ENCODE results near the gene KDM2A.
A peak's percentile ranks its signal among the peaks of the same experiment; 100 is the strongest.

Gene KDM2A

DNA sequence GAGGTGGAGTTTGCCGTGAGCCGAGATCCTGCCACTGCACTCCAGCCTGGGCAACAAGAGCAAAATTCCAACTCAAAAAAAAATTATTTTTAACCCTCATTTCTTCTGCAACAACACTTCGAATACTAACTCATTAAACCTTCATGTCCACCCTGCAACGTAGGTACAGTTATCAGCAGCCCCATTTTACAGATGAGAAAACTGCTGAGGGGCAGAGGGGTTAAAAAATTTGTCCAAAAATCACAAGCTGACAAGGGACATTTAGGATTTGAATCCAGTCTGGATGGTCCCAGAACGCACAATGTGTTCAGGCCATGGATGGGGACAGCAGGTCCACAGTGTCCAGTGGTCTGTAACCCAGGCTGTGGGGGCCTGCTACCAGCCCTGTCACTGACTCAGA lies 33.4 kb upstream of the KDM2A start:
- TF ChIP-seq POLR2AphosphoS5 (IDR thresholded peaks at IDR 0.05; ENCODE audit: low read depth, low read length) (no peak), POU2F2 (IDR thresholded peaks at IDR 0.05; ENCODE audit: low read depth, low read length) (no peak), POLR2A (IDR thresholded peaks at IDR 0.05; ENCODE audit: low read depth, low read length) (no peak)
- DNase-seq (ENCODE audit: insufficient read length, low spot score) (no peak), FAIRE-seq (no peak)

DNA sequence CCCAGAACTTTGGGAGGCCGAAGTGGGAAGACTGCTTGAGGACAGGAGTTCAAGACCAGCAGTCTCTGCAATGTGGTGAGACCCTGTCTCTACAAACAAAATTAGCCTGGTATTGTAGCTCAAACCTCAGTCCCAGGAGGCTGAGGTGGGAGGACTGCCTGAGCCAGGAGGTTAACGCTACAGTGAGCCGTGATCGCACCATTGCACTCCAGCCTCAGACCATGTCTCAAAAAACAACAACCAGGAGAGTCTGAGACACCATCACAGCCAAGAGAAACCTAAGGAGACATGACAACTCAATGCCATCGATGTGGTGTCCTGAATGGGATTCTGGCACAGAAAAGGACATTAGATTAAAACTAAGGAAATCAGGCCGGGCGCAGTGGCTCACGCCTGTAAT lies 28.3 kb upstream of the KDM2A start:
- no peak for DNase-seq (ENCODE audit: insufficient read length, low spot score)
- TF ChIP-seq POU2F2 (IDR thresholded peaks at IDR 0.05; ENCODE audit: low read depth, low read length) (no peak), POLR2AphosphoS5 (IDR thresholded peaks at IDR 0.05; ENCODE audit: low read depth, low read length) (no peak), SPI1 (IDR thresholded peaks at IDR 0.05; ENCODE audit: low read depth, low read length) (no peak)
- no peak for FAIRE-seq

DNA sequence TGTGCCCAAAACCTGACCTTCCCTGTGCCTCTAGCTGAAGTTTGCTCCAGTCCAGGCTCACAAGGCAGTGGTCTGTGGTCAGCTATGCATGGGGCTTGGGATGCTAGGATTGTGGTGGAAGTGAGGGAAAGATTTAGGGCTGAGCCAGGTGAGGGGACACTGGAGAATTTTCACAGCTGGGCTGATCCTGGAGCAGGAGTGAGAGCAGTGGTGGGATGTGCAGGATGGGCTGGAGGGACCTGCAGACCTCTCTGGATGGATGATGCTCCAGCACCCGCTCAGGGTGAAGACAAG lies 23.9 kb upstream of the KDM2A start:
- TF ChIP-seq SPI1 (IDR thresholded peaks at IDR 0.05; ENCODE audit: low read depth, low read length) (no peak), TAF1 (IDR thresholded peaks at IDR 0.05; ENCODE audit: low read depth, low read length) (no peak), PAX5 (IDR thresholded peaks at IDR 0.05; ENCODE audit: insufficient read depth, low read length, severe bottlenecking) (no peak), POLR2A (IDR thresholded peaks at IDR 0.05; ENCODE audit: low read depth, low read length) (no peak), POLR2AphosphoS5 (IDR thresholded peaks at IDR 0.05; ENCODE audit: low read depth, low read length) (no peak), POU2F2 (IDR thresholded peaks at IDR 0.05; ENCODE audit: low read depth, low read length) (no peak)
- FAIRE-seq (no peak), DNase-seq (ENCODE audit: insufficient read length, low spot score) (no peak)

DNA sequence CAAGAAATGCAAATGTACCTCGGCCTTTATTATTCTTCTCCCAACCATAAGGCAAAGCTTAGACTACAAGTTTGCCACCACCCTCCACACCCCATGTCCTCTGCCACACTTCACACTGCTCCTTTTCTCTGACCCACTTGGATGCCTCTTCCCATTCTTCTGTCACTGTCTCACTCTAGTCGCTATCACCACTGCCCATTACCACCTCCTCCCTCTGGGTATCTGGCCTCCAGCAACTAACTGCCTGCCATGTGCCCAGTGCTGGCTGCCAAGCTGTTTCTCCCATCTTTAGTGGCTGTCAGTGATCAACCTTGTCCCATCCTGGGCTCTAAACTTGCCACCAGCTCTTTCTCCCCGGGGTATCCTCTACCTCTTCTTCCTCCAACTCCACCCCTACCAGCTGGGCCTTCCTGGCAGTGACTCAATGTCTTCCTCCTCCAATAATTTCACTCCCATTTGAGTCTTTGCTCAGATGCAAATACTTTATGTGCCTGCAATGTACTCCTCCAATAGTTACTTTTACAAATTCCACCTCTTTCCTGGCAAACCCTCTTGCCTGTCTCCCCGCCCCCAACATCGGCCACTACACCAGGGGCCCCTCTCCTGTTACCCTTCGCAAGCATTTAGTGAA lies 20.1 kb upstream of the KDM2A start:
- no peak for TF ChIP-seq SPI1 (IDR thresholded peaks at IDR 0.05; ENCODE audit: low read depth, low read length)
- TF ChIP-seq POLR2AphosphoS5 (IDR thresholded peaks at IDR 0.05; ENCODE audit: low read depth, low read length): no peak
- TF ChIP-seq TAF1 (IDR thresholded peaks at IDR 0.05; ENCODE audit: low read depth, low read length): no peak
- TF ChIP-seq POLR2A (IDR thresholded peaks at IDR 0.05; ENCODE audit: low read depth, low read length): no peak
- TF ChIP-seq PAX5 (IDR thresholded peaks at IDR 0.05; ENCODE audit: insufficient read depth, low read length, severe bottlenecking): no peak
- TF ChIP-seq POU2F2 (IDR thresholded peaks at IDR 0.05; ENCODE audit: low read depth, low read length): no peak
- DNase-seq (ENCODE audit: insufficient read length, low spot score): no peak
- peak; percentile 9 for FAIRE-seq

DNA sequence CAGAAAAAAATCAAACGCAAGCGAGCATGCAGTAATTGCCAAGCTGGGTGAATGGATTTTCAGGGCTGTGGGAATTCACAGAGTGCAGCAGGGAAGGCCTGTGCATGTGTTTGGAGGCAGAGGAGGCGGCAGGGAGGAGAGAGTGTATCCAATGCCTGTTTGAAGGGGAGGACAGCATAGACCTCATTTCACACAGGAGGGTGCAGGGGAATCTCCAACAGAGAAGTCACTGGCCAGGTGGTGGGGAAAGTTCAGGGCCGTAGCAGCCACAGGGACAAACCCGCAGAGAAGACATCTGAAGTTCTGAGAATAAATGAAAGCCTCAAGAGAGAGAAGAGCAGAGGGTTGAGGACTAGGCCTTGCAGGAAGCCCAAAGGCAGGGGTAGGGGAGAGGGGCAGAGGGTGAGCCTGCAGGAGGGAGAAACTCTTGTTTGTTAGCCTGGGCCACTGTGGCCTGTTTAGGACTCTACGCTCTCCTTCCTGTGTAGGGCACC lies 19.2 kb upstream of the KDM2A start:
- 0 out of 2 replicates have a peak, but pooled peaks have one; percentile 7 for TF ChIP-seq SPI1 (IDR thresholded peaks at IDR 0.05; ENCODE audit: low read depth, low read length)
- TF ChIP-seq TAF1 (IDR thresholded peaks at IDR 0.05; ENCODE audit: low read depth, low read length): no peak
- TF ChIP-seq POU2F2 (IDR thresholded peaks at IDR 0.05; ENCODE audit: low read depth, low read length): peak; percentile 56; the same call in 1 of the 2 replicates
- FAIRE-seq: peak; percentile 59
- DNase-seq (ENCODE audit: insufficient read length, low spot score): no peak

DNA sequence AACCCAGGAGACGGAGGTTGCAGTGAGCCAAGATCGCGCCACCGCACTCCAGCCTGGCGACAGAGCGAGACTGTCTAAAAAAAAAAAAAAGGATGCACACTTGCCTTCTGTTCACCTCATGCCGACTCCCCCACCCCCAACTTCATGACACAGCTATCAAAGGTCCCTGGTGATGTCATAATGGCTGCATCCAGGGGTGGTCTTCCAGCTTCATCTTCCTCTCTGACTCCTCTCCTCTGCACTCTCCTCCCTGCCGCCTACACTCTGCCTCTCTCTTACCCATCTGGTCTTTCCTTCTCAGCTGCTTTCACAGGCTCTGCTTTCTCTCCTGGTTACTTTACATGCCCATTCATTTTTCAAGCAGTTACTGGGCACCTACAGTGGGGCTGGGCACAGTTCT lies 16.4 kb upstream of the KDM2A start:
- TF ChIP-seq TAF1 (IDR thresholded peaks at IDR 0.05; ENCODE audit: low read depth, low read length) (no peak), PAX5 (IDR thresholded peaks at IDR 0.05; ENCODE audit: insufficient read depth, low read length, severe bottlenecking) (no peak), POLR2AphosphoS5 (IDR thresholded peaks at IDR 0.05; ENCODE audit: low read depth, low read length) (no peak), POU2F2 (IDR thresholded peaks at IDR 0.05; ENCODE audit: low read depth, low read length) (no peak), POLR2A (IDR thresholded peaks at IDR 0.05; ENCODE audit: low read depth, low read length) (no peak), SPI1 (IDR thresholded peaks at IDR 0.05; ENCODE audit: low read depth, low read length) (no peak)
- DNase-seq (ENCODE audit: insufficient read length, low spot score): no peak
- FAIRE-seq: no peak

DNA sequence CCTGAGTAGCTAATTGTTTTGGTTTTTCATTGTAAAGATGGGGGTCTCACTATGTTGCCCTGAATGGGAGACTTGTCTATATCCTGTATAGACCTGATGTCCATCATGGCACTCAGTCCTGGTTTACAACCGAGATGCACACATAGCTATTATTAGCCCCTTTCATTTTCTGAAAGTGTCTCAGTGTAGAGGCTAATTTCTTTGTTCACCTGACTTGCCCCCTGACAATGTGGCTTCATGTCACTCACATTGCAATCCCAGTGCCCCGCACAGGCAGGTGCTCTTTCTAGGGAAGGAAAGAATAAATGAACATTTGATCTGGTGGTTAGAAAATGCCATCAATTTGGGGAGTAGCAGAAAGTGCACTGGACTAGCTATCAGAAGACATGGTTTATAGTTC lies 13.1 kb upstream of the KDM2A start:
- peak; percentile 43 for FAIRE-seq
- DNase-seq (ENCODE audit: insufficient read length, low spot score): no peak
- TF ChIP-seq SPI1 (IDR thresholded peaks at IDR 0.05; ENCODE audit: low read depth, low read length) (no peak), TAF1 (IDR thresholded peaks at IDR 0.05; ENCODE audit: low read depth, low read length) (no peak), POU2F2 (IDR thresholded peaks at IDR 0.05; ENCODE audit: low read depth, low read length) (no peak), POLR2AphosphoS5 (IDR thresholded peaks at IDR 0.05; ENCODE audit: low read depth, low read length) (no peak), PAX5 (IDR thresholded peaks at IDR 0.05; ENCODE audit: insufficient read depth, low read length, severe bottlenecking) (no peak)

DNA sequence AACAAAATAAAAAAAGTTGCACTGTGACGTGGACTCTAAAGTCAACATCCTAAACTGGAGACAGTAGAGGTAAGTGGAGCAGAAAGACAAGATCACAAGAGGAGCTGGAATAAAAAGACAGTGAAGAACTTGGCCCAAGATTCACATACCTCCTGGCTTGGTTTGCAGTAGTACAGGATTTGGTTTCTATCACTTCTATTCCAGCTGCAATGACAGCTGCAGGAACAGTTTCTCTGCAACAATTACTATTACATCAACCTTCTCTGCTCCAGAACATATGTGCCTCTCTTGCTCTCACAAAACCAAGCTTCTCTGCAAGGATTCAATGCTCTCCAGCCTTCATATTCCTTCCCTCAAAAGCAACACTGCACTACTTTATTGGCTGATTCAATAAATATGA lies 7.8 kb upstream of the KDM2A start:
- no peak for FAIRE-seq
- DNase-seq (ENCODE audit: insufficient read length, low spot score): no peak
- TF ChIP-seq SPI1 (IDR thresholded peaks at IDR 0.05; ENCODE audit: low read depth, low read length): no peak
- no peak for TF ChIP-seq POLR2AphosphoS5 (IDR thresholded peaks at IDR 0.05; ENCODE audit: low read depth, low read length)
- TF ChIP-seq POLR2A (IDR thresholded peaks at IDR 0.05; ENCODE audit: low read depth, low read length): no peak
- TF ChIP-seq PAX5 (IDR thresholded peaks at IDR 0.05; ENCODE audit: insufficient read depth, low read length, severe bottlenecking): no peak
- TF ChIP-seq TAF1 (IDR thresholded peaks at IDR 0.05; ENCODE audit: low read depth, low read length): no peak
- no peak for TF ChIP-seq POU2F2 (IDR thresholded peaks at IDR 0.05; ENCODE audit: low read depth, low read length)

DNA sequence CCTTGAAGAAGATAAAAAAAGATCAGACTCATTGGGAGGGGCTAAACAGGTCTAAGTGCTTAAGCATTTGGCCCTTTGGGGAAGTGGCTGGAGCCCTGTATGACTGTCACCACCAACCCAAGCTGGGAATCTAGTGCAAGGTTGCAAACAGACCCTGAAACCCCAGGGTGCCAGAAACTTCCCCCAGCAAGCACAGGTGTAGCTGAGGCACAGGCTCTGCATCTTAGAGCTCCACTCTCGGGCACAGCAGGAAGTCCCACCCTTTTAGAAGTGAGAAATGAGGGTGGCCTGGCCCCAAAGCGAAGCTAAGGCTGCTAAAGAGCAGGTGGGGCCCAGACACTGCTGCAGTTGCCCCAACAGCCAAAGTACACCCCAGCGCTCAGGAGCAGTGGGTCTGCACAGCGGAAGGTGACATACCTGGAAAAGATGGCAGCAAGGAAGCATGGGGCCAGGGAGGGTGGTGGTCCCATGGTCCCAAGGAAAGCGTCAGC lies 5.8 kb upstream of the KDM2A start:
- peak; percentile 89 for TF ChIP-seq SPI1 (IDR thresholded peaks at IDR 0.05; ENCODE audit: low read depth, low read length)
- TF ChIP-seq POLR2AphosphoS5 (IDR thresholded peaks at IDR 0.05; ENCODE audit: low read depth, low read length): no peak
- DNase-seq (ENCODE audit: insufficient read length, low spot score): peak; percentile 53
- FAIRE-seq: peak; percentile 87

DNA sequence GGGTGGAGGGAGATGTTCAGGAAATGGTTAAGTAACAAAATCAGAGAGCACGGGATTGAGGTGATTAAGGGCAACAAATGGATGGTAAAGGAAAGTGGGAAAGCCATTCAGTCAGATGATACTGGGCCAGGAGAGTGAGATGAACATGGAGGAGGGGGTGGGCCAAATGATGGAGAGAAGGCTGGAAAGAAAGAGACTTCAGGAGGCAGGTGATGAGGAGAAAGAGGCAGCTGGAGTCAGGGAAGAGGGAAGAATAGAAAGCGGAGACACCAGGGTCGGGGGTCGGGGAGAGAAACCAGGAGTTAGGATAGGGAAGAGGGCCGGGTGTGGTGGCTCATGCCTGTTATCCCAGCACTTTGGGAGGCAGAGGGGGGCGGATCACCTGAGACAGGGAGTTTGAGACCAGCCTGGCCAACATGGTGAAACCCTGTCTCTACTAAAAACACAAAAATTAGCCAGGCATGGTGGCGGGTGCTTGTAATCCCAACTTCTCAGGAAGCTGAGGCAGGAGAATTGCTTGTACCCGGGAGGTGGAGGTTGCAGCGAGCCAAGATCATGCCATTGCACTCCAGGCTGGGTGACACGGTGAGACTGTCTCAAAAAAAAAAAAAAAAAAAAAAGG lies 4.7 kb upstream of the KDM2A start:
- no peak for FAIRE-seq
- DNase-seq (ENCODE audit: insufficient read length, low spot score): no peak
- TF ChIP-seq SPI1 (IDR thresholded peaks at IDR 0.05; ENCODE audit: low read depth, low read length) (no peak), POLR2AphosphoS5 (IDR thresholded peaks at IDR 0.05; ENCODE audit: low read depth, low read length) (no peak), TAF1 (IDR thresholded peaks at IDR 0.05; ENCODE audit: low read depth, low read length) (no peak)
